SK-N-MC (cell line): ENCODE results near the gene HAPSTR1.

Source experiments
- EZH2 ChIP-seq: fragments of 200-600 bp; sonication (generic); IDR thresholded peaks from one replicate; pipeline ENCODE4 v1.6.1; 2017; ENCODE audit warnings: antibody characterized with exemption
- POLR2AphosphoS5 ChIP-seq: IDR thresholded peaks from 2 replicates; pipeline ENCODE4 v1.6.1; 2012; ENCODE audit warnings: mild to moderate bottlenecking, low read depth, low read length, borderline replicate concordance

GRCh38 chr16:9047689-9048301 lies 43.6 kb upstream of the HAPSTR1 start:
- TF ChIP-seq POLR2AphosphoS5 (no peak; the same call in 1 of the 2 replicates), EZH2 (no peak)
